B cell (primary cell): ENCODE measurements around the gene KCNE3. TPM values are rescaled to one million over a fixed set of nuclear protein-coding genes. Genes with fewer than 3 reads are reported as not detected.

Source experiments
- ATAC-seq: fragments of 200-7000 bp; cut with Tn5 transposase; one replicate; pipeline ENCODE4 v1.10.0; 2021; ENCODE audit warnings: low read depth, mild to moderate bottlenecking, moderate number of reproducible peaks, moderate library complexity
- CTCF ChIA-PET: fragments of 350-600 bp; sonication (Branson Sonifier 250); formaldehyde crosslinking; loops from one replicate; lab custom pipeline; 2021; ENCODE audit warnings: antibody characterized with exemption, inconsistent platforms; lab: Charles Lee
- POLR2A ChIA-PET: fragments of 350-600 bp; sonication (Branson Sonifier 250); formaldehyde crosslinking; loops from one replicate; lab custom pipeline; 2021; ENCODE audit warnings: antibody characterized with exemption; lab: Charles Lee
- DNase-seq: peaks from one replicate; pipeline ENCODE4 v3.0.0; 2013
- H2AFZ ChIP-seq: 2 replicates; pipeline ENCODE4 v1.6.1; 2012; ENCODE audit warnings: mild to moderate bottlenecking, low read depth, low read length; ENCODE audit not compliant: insufficient read depth, poor library complexity, severe bottlenecking
- H3K27ac ChIP-seq, 2 donors: 1 replicate in 1 of 2; 2 replicates in 1 of 2; pipeline ENCODE4 v1.5.1; 2012 to 2013; ENCODE audit warnings: low read length in 2 of 2, mild to moderate bottlenecking in 2 of 2, moderate library complexity in 1 of 2
- H3K27me3 ChIP-seq, 4 experiments: fragments of 200-600 bp in 1 of 4; sonication (generic) in 1 of 4; replicated peaks in 1 of 4; 1 replicate in 2 of 4; 2 replicates in 2 of 4; pipeline versions ENCODE4 v1.6.1 to v1.7.0; 2013 to 2016; ENCODE audit warnings: low read length in 3 of 4, mild to moderate bottlenecking in 2 of 4, mixed read lengths in 1 of 4, moderate library complexity in 1 of 4; ENCODE audit not compliant: insufficient read depth in 4 of 4, control insufficient read depth in 3 of 4; ENCODE audit errors: control extremely low read depth in 1 of 4
- H3K36me3 ChIP-seq, 2 experiments: replicated peaks in 1 of 2; 1 replicate in 1 of 2; 2 replicates in 1 of 2; pipeline versions ENCODE4 v1.6.1 to v1.7.1; 2013; ENCODE audit warnings: low read length in 1 of 2; ENCODE audit not compliant: insufficient read depth in 2 of 2, control insufficient read depth in 1 of 2; ENCODE audit errors: control extremely low read depth in 1 of 2, extremely low read depth in 1 of 2
- H3K4me1 ChIP-seq, 2 donors: fragments of 200-600 bp in 1 of 2; sonication (generic) in 1 of 2; 1 replicate in 1 of 2; 2 replicates in 1 of 2; pipeline versions ENCODE4 v1.5.1 to v1.6.1; 2013 to 2017; ENCODE audit warnings: low read length in 2 of 2; ENCODE audit not compliant: control insufficient read depth in 2 of 2, insufficient read depth in 2 of 2
- H3K4me2 ChIP-seq: replicated peaks from 2 replicates; pipeline ENCODE3; 2012; ENCODE audit warnings: mild to moderate bottlenecking, low read depth, low read length; ENCODE audit not compliant: poor library complexity, severe bottlenecking
- H3K4me3 ChIP-seq, 5 experiments: fragments of 200-600 bp in 1 of 5; sonication (generic) in 1 of 5; 1 replicate in 3 of 5; 2 replicates in 2 of 5; pipeline versions ENCODE4 v1.5.1 to v1.7.0; 2011 to 2016; ENCODE audit warnings: low read length in 4 of 5, mild to moderate bottlenecking in 4 of 5, low read depth in 2 of 5, control low read depth in 1 of 5, moderate library complexity in 1 of 5; ENCODE audit not compliant: insufficient read depth in 1 of 5; ENCODE audit errors: control extremely low read depth in 1 of 5, extremely low read depth in 1 of 5
- H3K79me2 ChIP-seq: fragments of 200-600 bp; sonication (generic); one replicate; pipeline ENCODE4 v1.6.0; 2016; ENCODE audit warnings: low read length; ENCODE audit not compliant: control insufficient read depth, insufficient read depth
- H3K9ac ChIP-seq: fragments of 200-600 bp; sonication (generic); 2 replicates; pipeline ENCODE4 v1.6.1; 2017; ENCODE audit warnings: mild to moderate bottlenecking, low read length, moderate library complexity
- H3K9me3 ChIP-seq, 3 donors: one replicate each; pipeline versions ENCODE4 v1.6.1 to v1.7.1; 2013; ENCODE audit warnings: low read length in 2 of 3; ENCODE audit not compliant: control insufficient read depth in 2 of 3, insufficient read depth in 1 of 3; ENCODE audit errors: control extremely low read depth in 1 of 3
- H4K20me1 ChIP-seq: 2 replicates; pipeline ENCODE4 v1.6.0; 2012; ENCODE audit warnings: mild to moderate bottlenecking, low read length; ENCODE audit not compliant: insufficient read depth, control insufficient read depth, poor library complexity, severe bottlenecking
- H3K27ac Mint-ChIP-seq: one replicate; pipeline ENCODE4 v1.8.0; 2021; ENCODE audit warnings: mixed read lengths
- H3K27me3 Mint-ChIP-seq: one replicate; pipeline ENCODE4 v1.8.0; 2021; ENCODE audit warnings: mixed read lengths
- H3K4me1 Mint-ChIP-seq: one replicate; pipeline ENCODE4 v1.8.0; 2021; ENCODE audit warnings: mixed read lengths
- H3K4me3 Mint-ChIP-seq: one replicate; pipeline ENCODE4 v1.8.0; 2021; ENCODE audit warnings: mixed read lengths
- H3K9me3 Mint-ChIP-seq: one replicate; pipeline ENCODE4 v1.8.0; 2022; ENCODE audit warnings: mixed read lengths; ENCODE audit not compliant: insufficient read depth
- CTCF ChIP-seq: fragments of 200-600 bp; IDR thresholded peaks from one replicate; pipeline ENCODE4 v1.8.0; 2022; ENCODE audit warnings: antibody characterized with exemption, mild to moderate bottlenecking
- EZH2 ChIP-seq: IDR thresholded peaks from 2 replicates; pipeline ENCODE4 v1.6.1; 2012; ENCODE audit warnings: borderline replicate concordance, low read depth, mild to moderate bottlenecking, moderate library complexity, low read length; ENCODE audit not compliant: insufficient read depth, poor library complexity, severe bottlenecking
- WGBS: methylation state at CpG from one replicate; pipeline ENCODE4 v1.1.5; 2013; ENCODE audit warnings: missing lambda C conversion rate; ENCODE audit not compliant: insufficient coverage; 5-methylcytosine and 5-hydroxymethylcytosine counted together
- intact Hi-C: fragments of 100-400 bp; cut with micrococcal nuclease; formaldehyde crosslinking; loops from one replicate; pipeline ENCODE4 v1.10.0; 2022
- polyA plus RNA-seq: library from polyadenylated mRNA; depleted of rRNA; stranded (reverse); fragments of >200 nt; gene quantifications from 2 replicates; pipeline ENCODE4 v1.2.3, GENCODE V29; 2012
- total RNA-seq, 2 donors: library from RNA; stranded (reverse); fragments of 120-200 nt in 1 of 2; gene quantifications; 1 replicate in 1 of 2; 2 replicates in 1 of 2; pipeline versions ENCODE4 v1.2.3 to v1.2.4, GENCODE V29; 2013 to 2022

Gene KCNE3
- total and polyA plus RNA-seq, 2 donors (not counting 1 experiment from before 2014, with no cell fraction given): 0.85 TPM; not detected in 1

DNA sequence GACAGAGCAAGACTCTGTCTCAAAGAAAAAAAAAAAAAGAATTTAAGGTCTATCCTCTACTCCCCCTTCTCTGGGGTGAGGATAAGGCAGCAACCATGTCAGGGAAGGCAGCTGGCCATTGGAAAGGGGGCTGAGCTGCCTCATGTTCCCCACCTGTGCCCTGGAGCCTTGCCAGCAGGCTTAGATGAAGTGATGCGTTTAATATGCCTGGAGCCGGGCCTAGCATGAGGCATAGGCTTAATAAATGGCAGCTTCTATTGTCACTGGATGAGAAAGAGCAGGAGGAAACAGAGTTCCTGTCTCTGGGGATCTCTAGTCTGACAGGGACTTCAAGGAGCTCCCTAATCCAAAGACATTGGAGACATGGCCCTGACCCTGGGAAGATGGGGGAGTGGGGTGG lies 3.2 kb upstream of the KCNE3 start:
- no peak overlapping the region for H3K27ac Mint-ChIP-seq
- POLR2A ChIA-PET: no interaction called here
- WGBS: 100% methylated on average over 2 of the region's 2 CpGs

DNA sequence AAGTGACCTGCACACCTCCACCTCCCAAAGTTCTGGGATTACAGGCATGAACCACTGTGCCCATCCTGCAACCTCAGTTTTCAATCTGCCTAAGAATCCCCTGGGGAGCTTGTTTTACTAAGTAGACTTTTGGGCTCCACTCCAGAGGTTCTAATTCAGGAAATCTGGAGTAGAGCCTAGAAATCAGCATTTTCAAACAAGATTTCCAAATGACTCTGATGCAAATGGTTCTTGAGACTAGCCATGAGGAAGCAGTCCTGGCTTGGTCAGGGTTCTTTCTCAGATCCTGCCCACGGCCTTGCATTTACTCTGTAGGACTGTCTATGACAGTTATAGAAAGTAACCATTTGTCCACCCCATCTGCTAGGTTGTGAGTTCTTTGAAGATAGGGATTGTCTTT lies 1.6 kb upstream of the KCNE3 start:
- Histone ChIP-seq H3K4me1 (peaks cover 0 to 4% of the 10 kb centered on the region in 2 donors), H3K4me2 (no peak overlapping the region), H3K36me3 (no peaks in the 10 kb centered on the region), H2AFZ (no peak overlapping the region), H3K9ac (no peak overlapping the region), H3K27me3 (peaks cover 0 to 25% (median 15%) of the 10 kb centered on the region in 4 experiments), H3K4me3 (no peak overlapping the region), H3K79me2 (no peaks in the 10 kb centered on the region), H4K20me1 (no peaks in the 10 kb centered on the region), H3K9me3 (no peaks in the 10 kb centered on the region), H3K27ac (no peak overlapping the region)
- H3K4me1 Mint-ChIP-seq: peaks cover 6% of the 10 kb centered on the region
- ATAC-seq (no peak), DNase-seq (no peak)
- WGBS: no CpG with 5 or more reads among the region's 1 CpG
- H3K4me3 Mint-ChIP-seq: no peak overlapping the region
- no peak for TF ChIP-seq CTCF
- no peak for TF ChIP-seq EZH2
- intact Hi-C loops: no loop called here
- CTCF ChIA-PET: no interaction called here
- no peaks in the 10 kb centered on the region for H3K9me3 Mint-ChIP-seq
- POLR2A ChIA-PET: no interaction called here
- H3K27me3 Mint-ChIP-seq: peaks cover 48% of the 10 kb centered on the region
- H3K27ac Mint-ChIP-seq: no peak overlapping the region

More for the DNA sequence above, 3.2 kb upstream of the KCNE3 start:
- peaks cover 36% of the 10 kb centered on the region for H3K27me3 Mint-ChIP-seq
- H3K4me3 Mint-ChIP-seq: no peak overlapping the region
- no peaks in the 10 kb centered on the region for H3K9me3 Mint-ChIP-seq
- Histone ChIP-seq H3K27ac (no peak overlapping the region), H2AFZ (no peak overlapping the region), H3K9me3 (no peaks in the 10 kb centered on the region), H3K36me3 (no peaks in the 10 kb centered on the region), H3K4me3 (no peak overlapping the region), H3K9ac (no peak overlapping the region), H3K79me2 (no peaks in the 10 kb centered on the region), H4K20me1 (no peaks in the 10 kb centered on the region), H3K4me1 (peaks cover 0 to 4% of the 10 kb centered on the region in 2 donors), H3K4me2 (no peak overlapping the region), H3K27me3 (peaks cover 0 to 22% (median 14%) of the 10 kb centered on the region in 4 experiments)
- TF ChIP-seq CTCF: no peak
- TF ChIP-seq EZH2: no peak
- DNase-seq: no peak
- intact Hi-C loops: no loop called here
- CTCF ChIA-PET: interaction anchor here (1.2 kb wide), 1 partner anchor 21 kb away, joined by 3 read pairs; no protein-coding TSS in a partner anchor
- ATAC-seq: no peak
- peaks cover 6% of the 10 kb centered on the region for H3K4me1 Mint-ChIP-seq
